HG03045 (cell line): Measurements from ENCODE around the gene CXXC4.
A peak's percentile ranks its signal among the peaks of the same experiment; 100 is the strongest.

Experiments
- ATAC-seq: cut with Tn5 transposase; IDR thresholded peaks from one replicate; pipeline ENCODE4 v1.9.1; 2021; ENCODE audit warnings: mild to moderate bottlenecking, moderate library complexity; ENCODE audit not compliant: unreplicated experiment

CXXC4 gene

DNA sequence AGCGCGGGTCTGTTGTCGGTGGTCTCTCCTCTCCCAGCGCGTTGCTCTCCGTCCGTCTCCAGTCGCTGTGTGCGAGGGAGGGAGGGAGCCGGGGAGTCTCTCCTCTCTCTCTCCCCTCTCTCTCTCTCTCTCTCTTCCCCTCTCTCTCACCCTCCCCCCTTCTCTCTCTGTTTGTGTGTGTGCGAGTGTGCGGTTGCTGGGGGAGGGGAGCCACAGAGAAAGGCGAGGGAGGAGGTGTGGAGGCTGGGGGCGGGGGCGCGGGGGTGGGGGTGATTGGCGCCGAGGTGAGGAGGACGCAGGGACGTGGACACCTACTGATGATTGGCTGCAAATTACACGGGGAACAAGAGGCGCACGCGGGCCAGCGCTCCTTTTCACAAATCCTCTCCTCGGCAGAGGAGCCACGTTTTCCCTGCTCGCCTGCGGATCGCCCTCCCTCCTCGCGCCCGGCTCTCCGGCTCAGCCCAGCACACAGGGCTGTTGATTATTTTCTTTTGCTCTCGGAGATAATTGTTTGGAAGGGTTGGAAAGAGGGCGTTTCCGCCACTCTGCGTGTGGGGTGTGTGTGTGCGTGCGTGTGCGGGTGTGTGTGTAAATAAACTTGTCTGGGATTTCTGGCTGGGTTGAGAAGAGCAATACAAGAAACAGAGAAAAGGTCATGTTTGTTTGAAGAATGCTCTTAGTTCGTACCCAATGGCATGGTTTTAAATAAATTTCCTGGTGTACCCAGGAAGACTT is at the start of gene CXXC4:
TSS of gene CXXC4 (minus strand) at position 73 of the 738 bp plus-strand sequence. CDS start 3,092 bp downstream, outside the sequence.
- peak; percentile 23 for ATAC-seq

DNA sequence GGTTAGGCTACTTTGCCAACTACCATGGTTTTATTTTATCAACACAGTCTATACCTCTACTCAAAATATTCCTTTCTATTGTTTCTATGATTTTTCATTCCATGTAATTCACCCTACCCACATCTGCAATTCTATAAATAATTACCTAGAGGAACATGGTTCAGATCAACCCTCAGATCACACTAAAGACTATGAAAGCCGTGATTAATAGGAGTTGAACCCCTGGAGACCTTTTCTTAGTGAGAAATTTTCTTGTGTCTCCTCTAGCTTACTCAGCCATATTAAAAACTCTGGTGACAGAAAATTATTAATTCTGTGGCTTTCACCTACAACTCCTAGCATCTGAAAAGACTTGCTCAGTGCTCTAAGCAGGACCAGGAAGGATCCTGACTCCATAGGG is 38.5 kb upstream of the CXXC4 start:
- no peak for ATAC-seq

DNA sequence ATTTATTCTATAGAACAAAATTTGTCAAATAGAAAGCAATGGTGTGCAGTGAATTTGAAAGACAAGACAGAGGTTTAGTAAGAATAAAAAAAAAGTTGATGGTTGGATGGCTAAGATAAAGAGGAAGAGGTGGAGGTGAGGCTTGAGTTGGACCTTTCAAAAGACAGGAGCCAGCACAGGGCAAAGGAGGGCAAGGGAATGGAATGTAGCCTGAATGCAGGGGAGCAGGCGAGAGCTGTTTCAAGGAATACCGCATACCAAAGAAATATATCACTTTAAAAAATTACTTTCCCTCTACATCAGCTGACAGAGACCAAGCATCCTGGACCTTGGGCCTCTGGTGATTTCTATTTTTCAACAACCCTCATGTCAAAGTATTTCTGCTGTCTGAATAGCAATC is 38.0 kb upstream of the CXXC4 start:
- no peak for ATAC-seq

DNA sequence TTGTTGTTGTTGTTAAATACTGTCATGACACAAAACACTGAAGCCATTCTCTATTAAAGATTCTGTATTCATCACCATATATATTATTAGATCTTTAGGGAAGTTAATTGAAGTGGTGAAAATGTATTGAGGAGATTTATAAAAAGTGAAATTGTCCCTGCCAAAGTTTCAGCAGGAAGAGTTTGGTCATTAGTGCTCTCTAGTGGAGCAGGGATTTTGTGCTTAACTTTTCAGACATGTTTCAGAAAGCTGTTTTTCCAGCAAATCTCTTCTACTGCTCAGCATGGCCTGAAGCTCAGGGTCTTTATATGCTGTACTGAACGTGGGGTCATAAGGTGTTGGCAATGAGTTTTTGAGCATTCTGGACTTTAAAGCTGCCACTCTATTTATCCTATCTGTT is 36.7 kb upstream of the CXXC4 start:
- ATAC-seq, result no peak

GRCh38 chr4:104530426-104530825 is 35.7 kb upstream of the CXXC4 start:
- no peak for ATAC-seq

DNA sequence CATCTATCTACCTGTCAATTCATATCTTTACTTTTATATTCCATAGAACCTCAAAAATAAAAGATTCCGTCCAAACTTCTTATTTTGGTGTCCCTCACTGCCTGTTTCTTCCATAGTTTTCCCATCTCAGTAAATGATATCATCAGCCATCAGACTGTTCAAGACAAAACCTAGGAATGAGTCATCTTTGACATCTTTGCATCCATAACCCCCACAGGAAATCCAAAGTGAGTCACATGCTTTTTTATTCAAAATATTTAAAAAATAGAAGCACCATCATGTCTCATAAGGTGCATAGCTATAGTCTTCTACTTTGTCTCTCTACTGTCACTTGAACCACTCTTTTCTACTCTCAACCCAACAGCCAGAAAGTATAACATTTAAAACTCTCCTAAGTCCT is 29.9 kb upstream of the CXXC4 start:
- ATAC-seq, result no peak

DNA sequence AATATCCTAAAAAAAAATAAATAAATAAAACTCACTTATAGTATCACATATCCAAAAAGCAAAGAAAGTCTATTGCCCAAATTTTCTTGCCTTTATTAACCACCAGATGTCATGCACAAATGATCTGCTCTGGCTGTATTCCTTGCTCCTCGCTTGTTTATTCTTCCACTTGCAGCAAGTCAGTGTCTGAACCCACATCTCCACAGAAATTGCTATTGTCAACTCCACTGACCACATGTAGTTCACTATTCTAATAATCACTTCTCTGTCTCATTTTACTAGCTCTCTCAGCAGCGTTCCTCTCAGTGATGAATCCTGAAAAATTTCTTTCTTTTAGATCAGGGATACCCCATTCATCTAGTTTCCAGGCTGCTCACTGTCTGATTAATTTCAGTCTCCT is 29.3 kb upstream of the CXXC4 start:
- no peak for ATAC-seq

DNA sequence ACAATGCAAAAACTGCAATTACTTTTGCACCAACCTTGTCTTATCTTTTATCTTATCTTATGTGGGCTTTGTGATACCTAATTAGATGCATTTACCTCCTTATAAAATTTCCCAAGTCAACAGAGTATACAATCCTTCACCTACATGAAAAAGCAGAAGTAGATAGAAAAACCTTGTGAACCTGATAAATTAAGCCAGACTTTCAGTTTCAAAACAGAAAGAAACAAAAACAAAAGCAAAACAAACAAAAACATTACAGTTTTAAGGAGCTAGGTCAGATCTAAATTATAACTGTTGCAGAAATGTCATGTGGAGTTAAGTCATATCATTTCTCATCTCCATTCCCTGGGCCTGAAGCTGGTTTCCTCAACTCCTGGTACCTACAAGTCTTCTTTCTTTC is 24.9 kb upstream of the CXXC4 start:
- peak; percentile 93 for ATAC-seq

GRCh38 chr4:104516884-104517283 is 22.2 kb upstream of the CXXC4 start:
- no peak for ATAC-seq

GRCh38 chr4:104508224-104508623 is 13.5 kb upstream of the CXXC4 start:
- no peak for ATAC-seq

- ATAC-seq, result no peak
Measured at GRCh38 chr4:104507112-104507511, 12.4 kb upstream of the CXXC4 start.

DNA sequence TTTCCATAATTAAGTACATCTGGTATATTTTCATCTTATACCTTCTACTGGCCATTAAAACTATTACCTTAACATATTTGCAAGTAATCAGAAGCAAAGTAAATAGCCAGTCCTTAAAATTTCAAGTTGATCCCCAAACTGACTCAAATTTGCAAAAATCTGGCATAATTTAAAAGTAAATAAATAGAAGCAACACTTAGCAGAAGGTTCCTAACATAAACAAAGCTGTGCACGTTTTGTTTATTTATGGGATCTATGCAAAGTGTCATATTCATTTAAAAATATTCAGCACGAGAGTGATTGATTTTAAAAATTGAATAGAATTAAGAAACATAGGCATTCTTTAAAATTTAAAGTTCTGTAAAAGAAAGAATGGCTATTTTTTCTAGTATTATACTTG is 9.8 kb upstream of the CXXC4 start:
- no peak for ATAC-seq

DNA sequence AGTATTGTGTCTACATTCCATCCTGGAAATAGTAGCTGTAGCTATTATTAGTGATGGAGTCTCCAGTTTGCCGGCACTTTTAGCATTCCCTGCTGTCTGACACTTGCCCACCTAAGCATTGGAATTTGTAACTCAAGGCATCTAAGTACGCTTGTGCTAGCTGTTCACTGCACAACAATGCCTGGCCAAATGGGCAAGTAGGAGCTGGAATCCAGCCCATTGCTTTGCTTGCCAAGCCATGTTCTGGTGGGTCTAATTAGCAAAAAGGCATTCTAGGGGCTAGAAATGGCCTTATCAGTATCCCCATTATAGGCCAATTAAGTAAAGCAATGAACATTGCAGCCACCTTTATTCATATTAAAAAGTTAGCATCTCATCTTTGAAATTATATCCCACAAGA is 7.8 kb upstream of the CXXC4 start:
- ATAC-seq, result no peak

DNA sequence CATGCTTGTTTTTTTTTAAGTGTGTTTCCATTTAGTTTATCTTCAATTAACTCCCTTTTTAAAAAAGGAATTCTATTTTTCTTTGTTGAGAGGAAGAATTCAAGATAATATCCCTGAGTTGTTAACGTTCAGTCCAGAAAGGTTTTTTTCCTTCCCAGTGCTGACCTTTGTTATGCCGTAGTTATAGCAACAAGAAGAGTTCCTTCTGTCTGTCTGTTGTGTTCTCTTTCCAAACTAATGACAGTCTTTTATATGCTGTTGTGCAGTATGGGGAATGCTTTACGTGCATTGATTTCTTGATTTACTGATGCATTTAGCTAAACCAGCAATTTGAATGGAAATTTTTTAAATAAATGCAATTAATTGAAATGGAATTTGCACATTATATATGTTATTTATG is 6.6 kb upstream of the CXXC4 start:
- ATAC-seq, result no peak

GRCh38 chr4:104500442-104500841 is 5.7 kb upstream of the CXXC4 start:
- ATAC-seq, result no peak

- ATAC-seq, result no peak
Measured at GRCh38 chr4:104494185-104494584, 509 bp downstream of the CXXC4 start.

DNA sequence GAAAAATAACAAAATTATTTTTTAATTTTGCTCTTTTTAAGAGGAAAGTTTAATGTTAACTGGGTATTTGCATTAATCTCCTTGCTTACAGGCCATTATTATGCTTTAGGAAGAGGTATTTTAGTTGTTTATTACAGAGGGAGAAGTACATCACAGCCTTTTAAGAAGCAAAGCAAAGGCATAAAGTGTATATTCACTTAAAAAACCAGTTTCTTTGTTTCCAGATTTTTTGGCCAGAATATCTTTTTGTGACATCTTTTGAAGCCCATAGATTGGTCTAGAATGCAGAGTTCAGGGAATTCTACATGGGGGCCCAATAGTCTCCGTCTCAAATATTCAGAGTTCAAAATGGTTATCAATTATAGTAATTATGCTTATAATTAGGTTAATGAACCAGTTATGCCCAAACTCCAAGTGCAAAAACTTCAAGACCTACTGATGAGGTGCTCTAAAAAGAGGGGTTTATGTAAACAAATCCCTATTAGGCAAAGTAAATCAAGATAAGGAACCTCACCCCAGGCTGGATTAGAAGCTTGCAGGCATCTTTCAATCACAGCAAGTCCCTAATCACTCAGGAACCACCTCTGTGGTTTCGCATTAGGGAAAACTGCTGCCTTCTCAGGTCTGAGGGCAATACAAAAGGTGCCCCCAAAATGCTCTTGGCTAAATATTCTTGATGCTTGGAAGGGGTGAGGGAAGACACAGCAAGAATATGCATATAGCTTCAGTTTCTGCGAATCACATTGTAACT is 1.4 kb downstream of the CXXC4 start:
- no peak for ATAC-seq

- ATAC-seq, result peak; percentile 24
Measured at GRCh38 chr4:104492183-104492771, 2.4 kb downstream of the CXXC4 start.

DNA sequence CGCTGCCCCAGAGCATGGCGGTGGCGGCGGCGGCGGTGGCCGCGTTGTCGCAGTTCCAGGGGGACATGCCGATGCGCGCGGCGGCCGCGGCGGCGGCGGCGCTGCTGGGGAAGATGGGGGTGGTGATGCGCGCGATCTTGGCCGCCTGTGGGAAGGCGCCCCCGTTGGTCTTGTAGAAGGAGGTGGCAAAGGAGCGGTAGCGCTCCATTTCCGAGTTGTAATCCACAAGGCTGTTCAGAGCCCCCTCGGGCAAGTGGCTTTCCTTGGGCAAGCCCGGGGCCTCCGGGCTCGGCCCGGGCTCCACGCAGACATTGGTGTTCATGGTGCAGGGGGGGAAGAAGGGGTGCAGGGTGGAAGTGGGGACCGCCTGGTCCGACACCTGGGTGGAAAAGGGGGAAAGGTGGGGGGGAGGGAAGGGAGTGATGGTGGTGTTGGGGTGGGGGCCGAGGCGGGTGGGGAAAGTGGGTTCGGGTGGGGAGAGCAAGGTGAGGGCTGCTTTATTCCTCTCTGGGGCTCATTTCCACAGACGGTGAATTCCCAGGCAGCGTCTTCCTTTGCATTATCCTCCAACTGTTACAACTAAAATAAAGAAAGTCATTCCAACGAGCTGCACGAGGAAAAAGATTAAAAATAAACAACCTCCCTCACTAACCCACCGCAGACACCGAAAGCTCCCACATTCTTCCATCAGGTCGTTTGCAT is 3.1 kb downstream of the CXXC4 start:
- peak; percentile 35 for ATAC-seq

DNA sequence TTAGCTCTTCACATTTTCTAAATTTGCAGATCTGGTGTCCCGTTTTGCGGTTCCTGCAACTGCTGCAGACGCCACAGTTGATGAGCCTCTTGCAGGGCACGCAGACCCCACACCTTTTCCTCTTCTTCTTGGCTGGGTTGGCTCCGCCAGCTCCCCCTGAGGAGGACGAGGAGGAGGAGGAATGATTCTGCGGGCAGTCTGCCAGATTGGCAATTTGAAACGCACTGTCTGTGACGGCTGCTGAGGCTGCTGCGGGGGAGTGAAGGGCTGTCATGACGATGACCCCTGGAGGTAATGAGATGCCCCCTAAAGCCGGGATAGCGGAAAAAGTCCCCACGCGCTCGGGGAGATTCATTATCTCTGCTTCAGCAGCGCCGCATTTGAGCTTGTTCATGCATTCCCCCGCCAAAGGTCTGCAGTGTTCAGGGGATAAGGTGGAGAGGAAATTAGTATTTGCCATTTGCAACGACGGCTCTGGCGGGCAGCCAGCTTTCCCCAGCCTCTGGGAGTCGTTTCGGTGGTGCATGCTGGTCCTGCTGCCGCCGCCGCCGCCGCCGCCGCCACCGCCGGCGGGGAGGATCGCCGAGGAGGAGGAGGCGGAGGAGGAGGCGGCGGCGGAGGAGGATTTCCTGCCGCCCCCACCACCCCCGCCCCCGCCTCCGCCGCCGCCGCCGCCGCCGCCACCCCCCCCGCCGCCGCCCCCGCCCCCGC is 3.8 kb downstream of the CXXC4 start:
- ATAC-seq, result peak; percentile 39
